ENCODE data around the gene HOXB2.

DNA sequence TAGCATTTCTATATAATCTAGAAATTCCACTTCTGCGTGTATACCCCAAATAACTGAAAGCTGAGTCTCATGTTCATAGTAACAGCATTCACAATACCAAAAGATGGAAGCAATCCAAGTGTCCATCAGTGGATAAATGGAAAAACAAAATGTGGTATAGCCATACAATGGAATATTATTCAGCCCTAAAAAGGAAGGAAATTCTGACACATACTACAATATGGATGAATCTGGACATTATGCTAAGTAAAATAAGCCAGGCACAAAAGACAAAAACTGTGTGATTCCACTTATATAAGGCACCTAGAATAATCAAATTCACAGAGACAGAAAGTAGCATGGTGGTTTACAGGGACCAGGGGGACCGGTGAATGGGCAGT lies 34.5 kb downstream of the HOXB2 start:
- TF ChIP-seq RAD21 (conservative IDR thresholded peaks at IDR 0.05) (no peak), EZH2 (IDR thresholded peaks at IDR 0.05; ENCODE audit: borderline replicate concordance, insufficient read depth, low read length, poor library complexity, severe bottlenecking) (no peak), EP300 (conservative IDR thresholded peaks at IDR 0.05; ENCODE audit: poor library complexity, severe bottlenecking) (no peak), TAF1 (IDR thresholded peaks at IDR 0.05; ENCODE audit: low read depth) (no peak), POLR2AphosphoS5 (IDR thresholded peaks at IDR 0.05) (no peak), CTCF (IDR thresholded peaks at IDR 0.05; ENCODE audit: poor library complexity, severe bottlenecking) (no peak), MXI1 (conservative IDR thresholded peaks at IDR 0.05; ENCODE audit: poor library complexity, severe bottlenecking) (no peak)
- TF ChIP-seq, protein P1, sequence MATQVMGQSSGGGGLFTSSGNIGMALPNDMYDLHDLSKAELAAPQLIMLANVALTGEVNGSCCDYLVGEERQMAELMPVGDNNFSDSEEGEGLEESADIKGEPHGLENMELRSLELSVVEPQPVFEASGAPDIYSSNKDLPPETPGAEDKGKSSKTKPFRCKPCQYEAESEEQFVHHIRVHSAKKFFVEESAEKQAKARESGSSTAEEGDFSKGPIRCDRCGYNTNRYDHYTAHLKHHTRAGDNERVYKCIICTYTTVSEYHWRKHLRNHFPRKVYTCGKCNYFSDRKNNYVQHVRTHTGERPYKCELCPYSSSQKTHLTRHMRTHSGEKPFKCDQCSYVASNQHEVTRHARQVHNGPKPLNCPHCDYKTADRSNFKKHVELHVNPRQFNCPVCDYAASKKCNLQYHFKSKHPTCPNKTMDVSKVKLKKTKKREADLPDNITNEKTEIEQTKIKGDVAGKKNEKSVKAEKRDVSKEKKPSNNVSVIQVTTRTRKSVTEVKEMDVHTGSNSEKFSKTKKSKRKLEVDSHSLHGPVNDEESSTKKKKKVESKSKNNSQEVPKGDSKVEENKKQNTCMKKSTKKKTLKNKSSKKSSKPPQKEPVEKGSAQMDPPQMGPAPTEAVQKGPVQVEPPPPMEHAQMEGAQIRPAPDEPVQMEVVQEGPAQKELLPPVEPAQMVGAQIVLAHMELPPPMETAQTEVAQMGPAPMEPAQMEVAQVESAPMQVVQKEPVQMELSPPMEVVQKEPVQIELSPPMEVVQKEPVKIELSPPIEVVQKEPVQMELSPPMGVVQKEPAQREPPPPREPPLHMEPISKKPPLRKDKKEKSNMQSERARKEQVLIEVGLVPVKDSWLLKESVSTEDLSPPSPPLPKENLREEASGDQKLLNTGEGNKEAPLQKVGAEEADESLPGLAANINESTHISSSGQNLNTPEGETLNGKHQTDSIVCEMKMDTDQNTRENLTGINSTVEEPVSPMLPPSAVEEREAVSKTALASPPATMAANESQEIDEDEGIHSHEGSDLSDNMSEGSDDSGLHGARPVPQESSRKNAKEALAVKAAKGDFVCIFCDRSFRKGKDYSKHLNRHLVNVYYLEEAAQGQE (IDR thresholded peaks at IDR 0.05; ENCODE audit: borderline replicate concordance): no peak
